Fibroblast of skin of left quadriceps (primary cell): ENCODE measurements around the gene FGF1.
A peak's percentile ranks its signal among the peaks of the same experiment; 100 is the strongest.

Experiments used
- DNase-seq, 2 experiments: peaks; one replicate each; pipeline ENCODE4 v3.0.0-alpha.2; 2013; ENCODE audit warnings: low read depth in 2 of 2

Gene FGF1

GRCh38 chr5:142696379-142696778 is 10.5 kb upstream of the FGF1 start:
- DNase-seq = no peak

GRCh38 chr5:142694092-142694856 is 8.4 kb upstream of the FGF1 start:
- no peak for DNase-seq

DNA sequence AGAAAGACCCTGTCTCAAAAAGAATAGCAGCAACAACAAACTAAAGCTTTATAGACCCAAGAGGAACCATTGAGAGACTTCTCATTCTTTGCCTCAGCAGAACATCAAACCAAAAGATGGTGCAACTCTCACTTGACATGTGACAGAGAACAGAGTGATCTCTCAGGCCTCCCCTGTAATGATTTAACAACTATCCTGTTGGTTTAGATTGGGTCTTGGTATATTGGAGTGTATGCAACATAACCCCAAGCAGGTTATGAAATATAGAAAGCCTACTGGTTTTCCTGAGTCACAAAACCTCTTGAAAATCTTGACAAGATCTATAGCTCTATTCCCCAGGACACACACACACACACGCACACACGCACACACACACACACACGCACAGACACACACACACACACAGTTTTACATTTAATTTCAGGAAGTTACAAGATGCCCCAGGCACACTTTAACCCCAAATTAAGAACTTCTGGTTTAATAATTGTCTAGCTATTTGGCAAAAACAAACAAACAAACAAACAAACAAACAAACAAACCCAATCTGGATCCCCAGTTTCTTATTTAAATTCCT is 6.5 kb upstream of the FGF1 start:
- DNase-seq = no peak

DNA sequence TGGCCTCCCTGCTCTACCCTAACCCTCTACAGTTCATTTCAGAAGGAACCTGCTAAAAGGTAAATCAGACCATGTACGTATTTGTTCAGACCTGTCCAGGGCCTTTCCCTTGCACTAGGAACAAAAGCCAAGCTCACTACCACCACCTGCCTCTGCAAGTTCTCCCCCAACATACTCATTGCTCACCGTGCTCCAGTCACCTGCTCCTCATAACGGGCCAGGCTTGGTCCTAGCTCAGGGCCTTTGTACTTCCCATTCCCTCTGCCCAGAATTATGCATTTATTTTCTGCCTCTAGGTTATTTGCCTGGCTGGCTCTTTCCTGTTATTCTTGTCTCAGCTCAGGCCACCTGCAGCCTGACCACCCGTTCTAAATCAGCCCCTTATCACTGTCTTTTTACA is 4.8 kb upstream of the FGF1 start:
- DNase-seq = no peak

DNA sequence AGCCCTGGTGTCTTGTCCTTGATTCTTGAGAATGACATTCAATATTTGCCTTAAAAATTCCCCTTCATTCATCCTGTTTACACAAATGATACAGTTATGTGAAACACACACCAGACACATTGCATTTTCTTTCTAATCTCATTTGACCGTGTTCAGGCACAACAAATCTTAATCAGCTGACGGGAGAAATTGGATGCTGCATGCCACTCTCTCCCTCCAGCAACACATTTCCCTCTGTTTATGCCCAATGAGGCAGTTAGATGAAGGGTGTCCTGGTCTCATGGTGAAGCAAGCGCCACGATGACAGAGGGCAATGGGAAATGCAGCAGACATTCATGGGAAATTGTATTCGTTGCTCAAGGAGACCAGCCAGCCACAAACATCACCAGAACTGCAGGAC is 3.2 kb upstream of the FGF1 start:
- DNase-seq = no peak

DNA sequence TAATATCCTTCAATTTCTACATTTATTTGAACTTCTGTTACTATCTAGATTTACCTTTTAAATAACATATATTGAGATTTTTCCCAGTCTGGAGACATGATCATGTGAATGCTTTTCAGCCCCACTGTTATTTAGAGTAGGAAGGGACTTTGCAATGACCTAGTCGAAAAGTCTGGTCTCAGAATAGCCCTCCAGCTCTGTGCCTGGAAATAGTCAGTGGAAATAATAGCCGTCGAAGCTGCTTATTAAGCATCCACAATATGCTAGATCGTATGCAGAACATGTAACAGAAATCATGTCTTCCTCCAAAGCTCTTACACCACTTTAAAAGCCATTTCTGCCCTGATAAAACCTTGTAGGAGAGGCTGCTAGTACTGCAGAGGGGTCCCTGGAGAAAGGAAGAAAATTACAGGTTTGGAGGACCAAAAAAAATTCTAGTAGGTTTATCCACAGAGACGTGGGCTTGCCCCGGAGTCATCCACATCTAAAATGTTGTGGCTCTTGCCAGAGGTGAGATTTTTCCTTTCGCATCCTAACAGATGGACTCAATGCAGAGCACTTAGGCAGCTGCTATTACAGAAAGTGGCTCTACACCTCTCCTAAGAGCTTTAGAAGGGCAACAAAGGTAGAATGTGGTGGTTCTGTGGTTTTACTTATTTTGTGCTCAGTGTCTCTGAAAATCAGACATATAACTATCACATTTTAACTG is 2.5 kb upstream of the FGF1 start:
- no peak for DNase-seq

- no peak for DNase-seq
Observed at GRCh38 chr5:142686968-142687367, 1.1 kb upstream of the FGF1 start.

GRCh38 chr5:142686210-142686734 is 382 bp upstream of the FGF1 start:
- no peak for DNase-seq

DNA sequence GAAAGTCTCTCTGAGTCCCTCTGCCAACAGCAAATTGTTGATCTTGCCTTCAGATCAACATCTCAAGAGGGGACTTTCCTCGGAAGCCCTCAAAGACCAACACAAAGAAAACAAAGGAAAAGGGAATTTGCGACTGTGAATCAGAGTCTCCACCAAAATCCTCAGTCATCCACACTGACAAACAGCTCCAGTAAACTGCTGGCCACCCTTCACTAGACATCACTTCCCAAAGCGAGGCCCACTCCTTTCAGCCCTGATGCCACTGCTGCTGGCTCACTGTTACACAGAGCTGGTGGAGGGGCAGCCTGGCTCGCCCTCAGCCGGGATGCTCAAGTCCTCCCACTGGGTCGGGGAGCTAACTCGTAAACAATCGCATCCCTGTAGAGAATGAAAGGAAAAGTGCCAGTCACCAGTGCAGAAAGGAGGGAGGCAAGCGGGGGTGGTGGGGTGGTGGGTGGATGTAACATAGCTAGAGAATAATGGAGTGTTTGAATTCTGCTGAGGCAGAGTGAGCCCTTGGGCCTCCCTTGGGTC is 1.3 kb downstream of the FGF1 start:
- DNase-seq = no peak

DNA sequence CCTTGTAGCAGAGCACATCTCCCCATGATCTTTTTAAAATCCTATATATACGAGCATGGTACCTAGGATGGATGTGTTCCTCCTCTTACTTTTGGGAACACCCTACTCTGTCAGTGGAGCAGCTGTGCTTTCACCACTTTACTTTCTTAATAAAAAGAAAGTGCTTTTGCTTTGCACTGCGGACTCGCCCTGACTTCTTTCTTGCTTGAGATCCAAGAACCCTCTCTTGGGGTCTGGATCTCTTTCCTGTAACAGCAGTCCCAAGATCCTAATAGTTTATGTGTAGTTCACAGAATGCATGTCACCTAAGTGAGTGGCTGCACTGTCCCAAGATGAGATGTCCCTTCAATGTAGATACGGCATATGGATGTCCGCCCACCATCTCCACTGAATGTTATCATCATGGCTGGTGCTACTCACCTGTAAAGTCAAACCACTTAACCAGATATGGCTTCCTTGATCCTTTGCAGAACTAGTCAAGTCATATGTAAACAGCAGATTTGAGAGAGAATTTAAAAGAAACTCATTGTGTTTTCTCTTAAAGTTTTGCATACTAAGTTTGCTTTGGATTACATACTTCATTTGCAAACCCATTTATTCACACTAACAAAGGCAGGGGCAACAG is 1.9 kb downstream of the FGF1 start:
- no peak for DNase-seq

DNA sequence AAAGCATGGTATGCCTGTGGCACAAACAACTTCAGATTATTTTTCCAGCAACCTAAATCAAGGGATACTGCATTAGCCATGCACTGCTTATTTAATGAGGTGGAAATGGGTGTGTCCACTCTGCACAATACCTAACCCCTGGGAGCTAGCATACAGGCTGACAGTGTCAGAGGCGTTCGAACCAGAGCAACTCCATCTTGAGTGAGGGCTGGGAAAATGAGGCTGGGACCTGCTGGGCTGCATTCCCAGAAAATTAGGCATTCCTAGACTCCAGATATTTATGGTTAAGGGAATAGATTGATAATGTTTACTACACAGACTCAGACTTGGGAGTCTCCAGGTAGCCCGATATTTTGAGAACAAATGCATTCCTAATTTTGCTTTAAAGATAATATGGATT is 2.8 kb downstream of the FGF1 start:
- no peak for DNase-seq

- DNase-seq = no peak
Observed at GRCh38 chr5:142680605-142681259, 5.2 kb downstream of the FGF1 start.

DNA sequence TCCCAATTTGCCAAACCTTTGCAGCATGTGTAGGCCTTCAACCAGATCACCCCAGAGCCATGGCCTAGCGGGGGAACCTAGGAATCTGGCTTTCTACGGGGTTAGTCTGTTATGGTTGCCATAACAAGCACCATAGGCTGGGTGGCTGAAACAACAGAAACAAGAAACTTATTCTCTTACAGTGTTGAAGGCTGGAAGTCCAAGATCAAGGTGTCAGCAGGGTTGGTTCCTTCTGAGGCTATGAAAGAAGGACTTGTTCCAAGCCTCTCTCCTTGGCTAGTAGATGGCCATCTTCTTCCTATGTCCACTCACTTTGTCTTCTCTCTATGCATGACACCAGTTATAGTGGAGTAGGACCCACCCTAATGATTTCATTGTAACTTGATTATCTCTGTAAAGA is 6.1 kb downstream of the FGF1 start:
- DNase-seq = no peak

- DNase-seq = no peak
Observed at GRCh38 chr5:142678529-142678928, 7.4 kb downstream of the FGF1 start.

- no peak for DNase-seq
Observed at GRCh38 chr5:142677198-142677597, 8.7 kb downstream of the FGF1 start.

DNA sequence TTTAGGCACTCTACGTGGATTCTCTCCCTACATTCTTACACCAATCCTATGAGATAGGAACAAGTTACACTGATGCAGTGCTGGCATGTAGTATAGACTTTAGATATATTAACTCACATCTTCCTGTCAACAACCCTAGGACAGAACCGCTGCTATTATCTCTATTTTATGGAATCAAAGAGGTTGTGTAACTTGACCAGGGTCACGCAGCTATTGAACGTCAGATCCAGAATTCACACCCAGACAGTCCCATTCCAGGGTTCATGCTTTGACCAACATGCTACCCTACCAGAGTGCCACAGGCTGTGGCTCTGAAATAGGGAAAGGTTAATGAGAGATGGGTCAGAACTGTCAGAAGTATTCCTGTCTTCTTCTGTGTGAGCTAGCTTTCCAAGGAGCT is 9.6 kb downstream of the FGF1 start:
- DNase-seq = no peak

DNA sequence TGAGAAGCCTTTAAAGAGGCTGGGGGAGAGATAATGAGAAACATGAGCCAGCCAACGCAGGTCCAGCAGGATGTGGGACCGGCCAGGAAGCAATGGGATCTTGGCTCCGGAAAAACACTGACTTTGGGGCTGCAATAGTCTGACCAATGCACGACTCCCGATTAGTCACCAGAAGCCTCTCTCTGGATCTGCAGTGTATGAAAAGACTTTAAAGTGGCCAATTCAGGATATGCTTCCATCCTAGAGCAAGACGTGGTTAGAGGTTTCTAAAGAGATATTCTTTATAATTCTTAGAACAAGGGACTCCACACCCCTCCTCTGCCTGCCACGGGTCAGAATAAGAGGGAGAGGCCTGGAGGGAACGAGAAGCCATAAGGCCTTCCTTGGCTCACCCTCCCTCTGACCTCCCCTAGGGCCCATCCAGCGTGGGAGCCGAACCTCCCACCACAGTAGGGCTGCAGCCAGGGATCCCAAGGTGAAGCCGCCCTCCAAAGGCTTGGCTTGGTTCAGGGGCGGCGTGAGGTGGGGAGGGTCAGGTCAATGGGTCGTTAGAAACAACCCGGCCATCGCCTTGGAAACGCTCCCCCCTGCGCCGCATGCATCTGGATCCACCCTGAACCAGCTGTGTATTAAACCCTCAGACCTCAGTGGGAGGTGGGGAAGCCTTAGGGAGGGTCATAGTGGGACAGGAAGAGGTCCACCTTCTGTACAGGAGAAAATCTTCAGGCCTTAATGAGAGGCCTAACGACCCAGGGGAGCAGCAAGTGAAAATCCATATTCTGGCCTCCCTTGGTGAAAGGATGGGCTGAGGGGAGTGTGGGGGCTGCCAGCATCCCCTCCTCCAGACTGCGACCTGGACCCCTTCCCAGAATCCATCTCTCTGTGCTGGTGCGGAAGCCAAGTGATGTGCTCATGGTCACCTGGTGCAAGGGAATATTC is 11.1 kb downstream of the FGF1 start:
- peak; percentile 42 to 50 for DNase-seq

- peak; percentile 70 to 75 for DNase-seq
Observed at GRCh38 chr5:142671801-142672200, 14.1 kb downstream of the FGF1 start.

- peak in 1 of 2 experiments; percentile 18 for DNase-seq
Observed at GRCh38 chr5:142671266-142671665, 14.6 kb downstream of the FGF1 start.

DNA sequence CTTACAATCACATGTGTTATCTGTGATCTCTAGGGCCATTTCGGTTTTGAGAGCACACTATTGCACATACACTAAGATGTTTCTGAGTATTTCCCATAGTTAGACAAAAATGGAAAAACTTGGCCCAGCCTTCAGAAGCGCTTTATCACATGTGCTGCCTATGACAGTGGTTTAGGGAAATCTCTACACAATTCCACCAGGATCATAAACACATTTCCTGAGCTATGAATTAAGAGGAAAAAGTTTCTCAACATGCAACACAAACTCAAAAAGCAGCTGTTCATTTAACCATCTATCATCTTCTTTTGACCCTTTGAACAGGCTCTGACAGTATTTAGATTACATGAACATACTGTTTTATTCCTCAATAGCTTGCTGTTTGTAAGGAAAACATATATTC is 15.1 kb downstream of the FGF1 start:
- peak; percentile 75 to 82 for DNase-seq
